Peyer's patch (tissue), 4 donors: ENCODE results near the gene RUSC1. TPM values are rescaled to one million over a fixed set of nuclear protein-coding genes. Genes with fewer than 3 reads are reported as not detected.

Experiments used
- DNase-seq, 3 donors: peaks; one replicate each; pipeline ENCODE4 v3.0.0-alpha.2; 2017 to 2019
- H3K27ac ChIP-seq, 4 donors: fragments of 200-600 bp; sonication (generic); one replicate each; pipeline ENCODE4 v1.5.1; 2016 to 2019
- H3K27me3 ChIP-seq, 2 donors: fragments of 200-600 bp; sonication (generic); one replicate each; pipeline ENCODE4 v1.5.1; 2019
- H3K36me3 ChIP-seq, 3 donors: fragments of 200-600 bp; sonication (generic); one replicate each; pipeline ENCODE4 v1.5.1; 2016 to 2019
- H3K4me1 ChIP-seq, 4 donors: fragments of 200-600 bp; sonication (generic); one replicate each; pipeline ENCODE4 v1.5.1; 2016 to 2019
- H3K4me3 ChIP-seq, 4 donors: fragments of 200-600 bp; sonication (generic); 1 replicate in 3 of 4; 2 replicates in 1 of 4; pipeline ENCODE4 v1.5.1; 2016 to 2019; ENCODE audit warnings: mild to moderate bottlenecking in 1 of 4
- H3K9me3 ChIP-seq, 4 donors: fragments of 200-600 bp; sonication (generic); one replicate each; pipeline ENCODE4 v1.5.1; 2016 to 2019; ENCODE audit warnings: mild to moderate bottlenecking in 1 of 4
- CTCF ChIP-seq, 6 experiments: fragments of 450-650 bp in 4 of 6; fragments of 200-600 bp in 2 of 6; sonication (generic) in 1 of 6; IDR thresholded peaks; one replicate each; pipeline ENCODE4 v1.5.1; 2017 to 2019; ENCODE audit warnings: antibody characterized with exemption in 6 of 6, mild to moderate bottlenecking in 3 of 6, moderate library complexity in 1 of 6
- POLR2A ChIP-seq, 2 donors: fragments of 450-650 bp; IDR thresholded peaks; one replicate each; pipeline ENCODE4 v1.5.1; 2017; ENCODE audit warnings: antibody characterized with exemption in 2 of 2, mild to moderate bottlenecking in 2 of 2, moderate library complexity in 2 of 2
- total RNA-seq, 4 donors: library from RNA; depleted of rRNA; stranded (reverse); fragments of >200 nt; gene quantifications; one replicate each; pipeline ENCODE4 v1.1.0, GENCODE V29; 2016

Gene RUSC1
- total RNA-seq, 4 donors from 2014 or later, result 40.4 to 72.4 (median 71.8) TPM

- Histone ChIP-seq H3K9me3 (no peaks in the 10 kb centered on the region), H3K36me3 (no peaks in the 10 kb centered on the region), H3K4me3 (peak overlapping the region in 1 of 4 donors; percentile 20), H3K27ac (peak overlapping the region in 2 of 4 donors; percentile 43 to 75), H3K4me1 (no peaks in the 10 kb centered on the region), H3K27me3 (no peaks in the 10 kb centered on the region)
- no peak for DNase-seq
- TF ChIP-seq POLR2A (IDR thresholded peaks at IDR 0.05) (no peak), CTCF (IDR thresholded peaks at IDR 0.05) (no peak)
These were observed 20.7 kb upstream of the RUSC1 start for GRCh38 chr1:155300024-155300423.

DNA sequence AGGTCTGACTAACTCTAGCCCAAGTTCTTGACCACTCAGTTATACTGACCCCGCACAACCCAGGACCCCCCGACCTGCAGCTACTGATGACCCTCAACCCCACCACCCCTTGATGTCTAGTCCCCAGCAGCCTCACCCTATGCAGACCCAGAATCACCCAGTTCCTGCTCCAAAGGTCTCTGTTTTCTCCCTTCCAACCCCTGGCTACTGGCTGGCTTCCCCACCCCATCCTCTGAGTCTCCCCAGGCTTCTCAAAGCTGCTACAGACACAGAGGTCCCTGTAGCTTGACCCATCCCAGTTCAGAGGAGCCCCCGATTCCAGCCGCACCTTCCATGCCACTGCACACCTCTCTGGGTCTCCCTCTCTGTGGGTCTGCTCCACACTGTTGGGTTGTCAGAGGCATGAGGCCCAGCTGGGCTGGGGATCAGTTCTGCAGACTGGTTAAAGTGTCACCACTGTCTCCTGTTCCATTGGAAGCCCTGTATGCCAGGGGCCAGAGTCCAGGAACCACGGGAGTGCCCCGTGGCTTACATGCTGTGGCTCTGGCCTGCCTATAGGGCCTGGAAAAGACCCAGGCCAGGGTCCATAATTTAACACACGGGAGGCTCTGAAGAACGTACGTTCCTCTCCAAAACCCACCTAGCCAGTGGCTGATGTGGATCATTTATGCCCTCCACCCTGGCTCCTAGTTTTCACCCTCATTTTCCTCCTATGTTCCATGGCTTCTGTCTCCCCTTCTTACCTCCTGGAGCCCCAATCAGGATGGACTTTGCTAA is 20.0 kb upstream of the RUSC1 start:
- Histone ChIP-seq H3K9me3 (no peaks in the 10 kb centered on the region), H3K4me3 (peak overlapping the region in 1 of 4 donors; percentile 20), H3K27ac (peak overlapping the region in 2 of 4 donors; percentile 43 to 75), H3K36me3 (no peaks in the 10 kb centered on the region), H3K4me1 (no peaks in the 10 kb centered on the region), H3K27me3 (no peaks in the 10 kb centered on the region)
- DNase-seq, result peak in 2 of 3 donors; percentile 80 to 88
- TF ChIP-seq CTCF (IDR thresholded peaks at IDR 0.05), result peak in 3 of 6 experiments; percentile 26 to 50 (median 39)
- peak in 1 of 2 donors; percentile 79 for TF ChIP-seq POLR2A (IDR thresholded peaks at IDR 0.05)

DNA sequence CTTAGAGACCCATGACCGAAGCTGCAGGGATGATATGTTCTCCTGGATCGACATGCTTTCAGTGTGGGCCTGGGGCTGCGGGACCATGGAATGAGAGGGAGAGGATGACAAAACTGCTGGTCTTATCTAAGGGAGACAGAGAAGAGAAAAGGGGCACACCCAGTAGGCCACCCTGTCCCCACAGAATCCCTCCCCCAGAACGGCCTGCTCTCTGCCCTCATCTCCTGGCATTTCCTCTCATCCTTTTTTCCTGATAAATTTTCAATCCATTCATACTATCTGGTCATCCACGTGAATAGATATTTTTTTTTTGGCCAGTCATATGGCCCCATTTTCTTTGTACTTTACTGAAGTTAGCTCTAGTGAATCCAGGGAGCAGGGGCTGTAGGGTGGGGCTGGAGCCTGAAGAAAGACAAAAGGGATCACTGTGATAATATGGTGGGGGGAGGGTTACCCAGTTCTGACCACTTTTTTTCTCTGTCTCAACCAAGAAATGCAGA is 19.3 kb upstream of the RUSC1 start, which contains the start of gene PKLR:
TSS of gene PKLR (minus strand) at position 97 of the 500 bp plus-strand sequence. CDS start at position 54, 43 bp downstream.
- no peak for DNase-seq
- Histone ChIP-seq H3K27ac (peak within 1 kb of the TSS in 2 of 4 donors; percentile 43 to 75), H3K9me3 (no peaks in the 10 kb centered on the region), H3K4me3 (peak within 1 kb of the TSS in 1 of 4 donors; percentile 20), H3K36me3 (no peaks in the 10 kb centered on the region), H3K27me3 (no peaks in the 10 kb centered on the region), H3K4me1 (no peaks in the 10 kb centered on the region)
- no peak for TF ChIP-seq CTCF (IDR thresholded peaks at IDR 0.05)

DNA sequence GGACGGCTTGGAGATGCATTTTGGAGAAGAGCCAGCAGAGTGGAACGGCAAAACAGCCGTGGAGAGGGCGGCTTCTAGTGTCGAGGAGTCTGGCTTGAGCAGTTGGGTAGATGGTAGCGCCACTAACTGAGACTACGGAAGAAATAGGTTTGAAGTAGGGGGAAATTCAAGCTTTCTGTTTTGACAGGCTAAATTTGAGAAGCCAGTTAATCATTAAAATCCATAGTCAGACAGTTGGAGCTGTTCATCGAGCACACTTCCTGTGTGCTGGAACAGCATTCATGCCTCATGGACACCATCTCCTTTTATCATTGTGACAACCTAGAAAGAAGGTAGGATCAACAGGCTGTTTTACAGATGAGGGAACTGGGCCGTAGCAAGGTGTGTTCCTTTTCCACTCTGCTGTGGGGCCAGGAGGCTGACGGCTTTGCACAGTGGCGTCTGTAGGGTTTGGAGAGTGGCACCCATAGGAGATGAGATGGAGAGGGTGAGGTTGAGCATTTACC is 16.1 kb upstream of the RUSC1 start:
- no peaks in the 10 kb centered on the region for H3K27me3 ChIP-seq
- peak overlapping the region in 1 of 4 donors; percentile 26 for H3K27ac ChIP-seq
- TF ChIP-seq POLR2A (IDR thresholded peaks at IDR 0.05) (no peak), CTCF (IDR thresholded peaks at IDR 0.05) (no peak)
- peak overlapping the region in 1 of 4 donors; percentile 28 for H3K4me3 ChIP-seq
- DNase-seq, result no peak
- no peaks in the 10 kb centered on the region for H3K9me3 ChIP-seq
- H3K4me1 ChIP-seq, result peaks cover 0 to 6% (median 4%) of the 10 kb centered on the region in 4 donors
- no peaks in the 10 kb centered on the region for H3K36me3 ChIP-seq

- Histone ChIP-seq H3K27ac (no peak overlapping the region), H3K4me3 (no peak overlapping the region), H3K4me1 (peaks cover 0 to 16% (median 13%) of the 10 kb centered on the region in 4 donors), H3K9me3 (no peaks in the 10 kb centered on the region), H3K27me3 (no peaks in the 10 kb centered on the region), H3K36me3 (peaks cover 0 to 7% (median 0%) of the 10 kb centered on the region in 3 donors)
- TF ChIP-seq POLR2A (IDR thresholded peaks at IDR 0.05), result no peak
- no peak for TF ChIP-seq CTCF (IDR thresholded peaks at IDR 0.05)
- no peak for DNase-seq
These were observed 14.8 kb upstream of the RUSC1 start for GRCh38 chr1:155305881-155306391.
